SJCRH30 (cell line): ENCODE measurements around the gene ZNF532. TPM values are rescaled to one million over a fixed set of nuclear protein-coding genes. Genes with fewer than 3 reads are reported as not detected.
A peak's percentile ranks its signal among the peaks of the same experiment; 100 is the strongest.
"Not testable (repeated sequence)": the region's sequence is repeated elsewhere in the genome, so short reads cannot be mapped to it uniquely, and the experiment has no call there.

Experiments
- DNase-seq, 2 experiments: peaks; one replicate each; pipeline ENCODE4 v3.0.0-alpha.2; 2015 to 2020
- H3K27ac ChIP-seq: fragments of 250-450 bp; sonication (Bioruptor Pico); 2 replicates; pipeline ENCODE4 v1.5.1; 2020; ENCODE audit warnings: mild to moderate bottlenecking, moderate library complexity
- H3K27me3 ChIP-seq: fragments of 250-450 bp; sonication (Bioruptor Pico); 2 replicates; pipeline ENCODE4 v1.5.1; 2020; ENCODE audit warnings: mild to moderate bottlenecking, moderate library complexity
- H3K36me3 ChIP-seq: fragments of 250-450 bp; sonication (Bioruptor Pico); 2 replicates; pipeline ENCODE4 v1.5.1; 2020; ENCODE audit warnings: mild to moderate bottlenecking, moderate library complexity
- H3K4me1 ChIP-seq: fragments of 250-450 bp; sonication (Bioruptor Pico); 2 replicates; pipeline ENCODE4 v1.5.1; 2020; ENCODE audit warnings: mild to moderate bottlenecking, moderate library complexity
- H3K4me3 ChIP-seq: fragments of 250-450 bp; sonication (Bioruptor Pico); 2 replicates; pipeline ENCODE4 v1.5.1; 2020; ENCODE audit warnings: mild to moderate bottlenecking, moderate library complexity
- H3K9me3 ChIP-seq: fragments of 250-450 bp; sonication (Bioruptor Pico); replicated peaks from 2 replicates; pipeline ENCODE4 v1.5.1; 2020; ENCODE audit warnings: mild to moderate bottlenecking, moderate library complexity
- total RNA-seq: library from RNA; depleted of rRNA; stranded (reverse); fragments of >200 nt; shearing (Covaris generic); gene quantifications from 2 replicates; pipeline ENCODE4 v1.2.3, GENCODE V29; 2014

ZNF532 gene
- total RNA-seq, 1 experiment from 2014 or later = 27.7 TPM

- no peak overlapping the region for H3K4me3 ChIP-seq
- H3K9me3 ChIP-seq = no peaks in the 10 kb centered on the region
- H3K36me3 ChIP-seq = no peaks in the 10 kb centered on the region
- DNase-seq = peak; percentile 26 to 61
- H3K27me3 ChIP-seq = no peaks in the 10 kb centered on the region
- H3K27ac ChIP-seq = peak overlapping the region; percentile 61
- H3K4me1 ChIP-seq = peaks cover 10% of the 10 kb centered on the region
These were observed 148.4 kb downstream of the ZNF532 start for GRCh38 chr18:59012815-59013705.

- Histone ChIP-seq H3K27ac (peak overlapping the region; percentile 61), H3K9me3 (no peaks in the 10 kb centered on the region), H3K4me3 (no peak overlapping the region), H3K27me3 (no peaks in the 10 kb centered on the region), H3K36me3 (no peaks in the 10 kb centered on the region), H3K4me1 (peaks cover 10% of the 10 kb centered on the region)
- DNase-seq = no peak
These were observed 149.1 kb downstream of the ZNF532 start for GRCh38 chr18:59013744-59014143.

- Histone ChIP-seq H3K36me3 (no peaks in the 10 kb centered on the region), H3K27ac (no peak overlapping the region), H3K4me1 (peaks cover 10% of the 10 kb centered on the region), H3K4me3 (no peak overlapping the region), H3K27me3 (no peaks in the 10 kb centered on the region), H3K9me3 (no peaks in the 10 kb centered on the region)
- no peak for DNase-seq
These were observed 151.0 kb downstream of the ZNF532 start for GRCh38 chr18:59015531-59016152.

DNA sequence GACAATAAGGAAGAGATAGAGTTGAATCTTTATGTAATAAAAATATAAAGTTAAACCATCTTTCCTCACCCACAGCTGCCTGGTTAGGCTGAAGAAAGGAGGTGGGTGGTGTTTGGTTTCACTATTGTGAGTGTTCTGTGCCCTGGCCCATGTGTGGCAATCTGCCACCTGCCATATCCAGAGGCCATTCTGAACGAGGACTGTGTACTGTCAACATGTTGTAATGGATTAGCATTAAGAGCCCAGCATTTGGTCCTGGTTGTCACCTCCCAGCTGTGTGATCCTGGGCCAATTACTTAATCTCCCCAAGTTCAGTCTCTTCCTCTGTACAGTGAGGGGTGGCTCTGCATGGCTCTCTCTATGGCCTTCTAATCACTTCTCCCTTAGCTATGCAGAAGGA, 156.8 kb downstream of the ZNF532 start:
- Histone ChIP-seq H3K9me3 (no peaks in the 10 kb centered on the region), H3K27me3 (no peaks in the 10 kb centered on the region), H3K4me3 (no peak overlapping the region), H3K27ac (no peak overlapping the region), H3K36me3 (no peaks in the 10 kb centered on the region), H3K4me1 (peaks cover 4% of the 10 kb centered on the region; the same call in 1 of the 2 replicates)
- peak; percentile 30 to 63 for DNase-seq

GRCh38 chr18:59022167-59022945, 157.7 kb downstream of the ZNF532 start:
- Histone ChIP-seq H3K4me3 (no peak overlapping the region), H3K4me1 (peaks cover 4% of the 10 kb centered on the region; the same call in 1 of the 2 replicates)
- DNase-seq = no peak

DNA sequence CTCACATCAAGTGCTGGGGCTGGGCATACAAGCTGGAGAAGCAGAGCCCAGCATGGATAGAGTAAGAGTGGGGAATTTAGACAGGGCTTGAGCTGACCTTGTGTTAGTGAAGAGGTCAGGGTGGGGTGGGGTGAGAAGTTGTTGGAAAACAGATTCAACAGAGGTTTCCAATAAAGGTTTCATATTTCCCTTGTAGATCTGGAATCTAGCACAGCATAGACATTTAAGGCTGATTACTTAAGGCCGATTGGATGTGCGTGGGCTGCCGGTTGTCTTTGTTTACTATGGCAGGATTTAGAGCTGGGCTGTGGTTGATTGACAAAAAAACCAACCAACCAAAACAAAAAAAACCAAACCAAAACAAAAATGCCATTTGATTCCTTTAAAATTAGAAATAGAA, 160.2 kb downstream of the ZNF532 start:
- peaks cover 4% of the 10 kb centered on the region; the same call in 1 of the 2 replicates for H3K4me1 ChIP-seq
- no peaks in the 10 kb centered on the region for H3K9me3 ChIP-seq
- H3K36me3 ChIP-seq = no peaks in the 10 kb centered on the region
- no peaks in the 10 kb centered on the region for H3K27me3 ChIP-seq
- H3K4me3 ChIP-seq = no peak overlapping the region
- no peak for DNase-seq
- H3K27ac ChIP-seq = no peak overlapping the region

More at GRCh38 chr18:59022167-59022945, 157.7 kb downstream of the ZNF532 start:
- H3K27me3 ChIP-seq = no peaks in the 10 kb centered on the region
- H3K36me3 ChIP-seq = no peaks in the 10 kb centered on the region
- H3K27ac ChIP-seq = no peak overlapping the region
- no peaks in the 10 kb centered on the region for H3K9me3 ChIP-seq

GRCh38 chr18:59025532-59025931, 160.9 kb downstream of the ZNF532 start:
- DNase-seq, H3K27ac ChIP-seq, H3K4me1 ChIP-seq, H3K4me3 ChIP-seq, H3K36me3 ChIP-seq, H3K27me3 ChIP-seq, H3K9me3 ChIP-seq: not testable (repeated sequence)

GRCh38 chr18:59026364-59026763, 161.7 kb downstream of the ZNF532 start:
- no peak overlapping the region for H3K27ac ChIP-seq
- no peaks in the 10 kb centered on the region for H3K9me3 ChIP-seq
- no peak for DNase-seq
- H3K27me3 ChIP-seq = no peaks in the 10 kb centered on the region
- H3K36me3 ChIP-seq = no peaks in the 10 kb centered on the region
- H3K4me3 ChIP-seq = no peak overlapping the region
- H3K4me1 ChIP-seq = peaks cover 4% of the 10 kb centered on the region; the same call in 1 of the 2 replicates

DNA sequence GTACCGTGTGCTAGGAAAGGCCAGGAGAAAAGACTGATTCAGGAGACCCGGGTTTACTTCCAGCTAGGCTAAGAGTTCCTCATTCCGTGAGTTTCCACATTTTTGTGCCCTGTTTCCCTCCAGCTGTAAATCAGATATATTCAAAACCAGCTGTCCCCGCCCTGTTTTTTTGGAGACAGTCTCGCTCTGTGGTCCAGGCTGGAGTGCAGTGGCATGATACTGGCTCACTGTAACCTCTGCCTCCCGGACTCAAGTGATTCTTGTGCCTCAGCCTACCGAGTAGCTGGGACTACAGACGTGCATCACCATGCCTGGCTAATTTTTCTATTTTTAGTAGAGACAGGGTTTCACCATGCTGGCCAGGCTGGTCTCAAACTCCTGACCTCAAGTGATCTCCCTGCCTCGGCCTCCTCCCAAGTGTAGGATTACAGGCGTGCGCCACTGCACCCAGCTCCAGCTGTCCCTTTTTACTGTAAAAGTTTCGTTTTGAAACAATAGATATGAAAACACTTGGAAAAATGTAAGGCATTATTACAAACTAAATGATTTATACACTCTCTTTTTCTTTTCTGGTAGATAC, 162.2 kb downstream of the ZNF532 start:
- Histone ChIP-seq H3K27ac (no peak overlapping the region), H3K9me3 (no peaks in the 10 kb centered on the region), H3K4me1 (no peaks in the 10 kb centered on the region), H3K27me3 (no peaks in the 10 kb centered on the region), H3K36me3 (no peaks in the 10 kb centered on the region), H3K4me3 (no peak overlapping the region)
- no peak for DNase-seq

GRCh38 chr18:59029663-59030429, 165.2 kb downstream of the ZNF532 start:
- Histone ChIP-seq H3K27me3 (no peaks in the 10 kb centered on the region), H3K27ac (no peak overlapping the region), H3K36me3 (no peaks in the 10 kb centered on the region), H3K9me3 (no peaks in the 10 kb centered on the region), H3K4me1 (no peaks in the 10 kb centered on the region), H3K4me3 (peak overlapping the region; percentile 13; the same call in 1 of the 2 replicates)
- DNase-seq = peak in 1 of 2 experiments; percentile 23

DNA sequence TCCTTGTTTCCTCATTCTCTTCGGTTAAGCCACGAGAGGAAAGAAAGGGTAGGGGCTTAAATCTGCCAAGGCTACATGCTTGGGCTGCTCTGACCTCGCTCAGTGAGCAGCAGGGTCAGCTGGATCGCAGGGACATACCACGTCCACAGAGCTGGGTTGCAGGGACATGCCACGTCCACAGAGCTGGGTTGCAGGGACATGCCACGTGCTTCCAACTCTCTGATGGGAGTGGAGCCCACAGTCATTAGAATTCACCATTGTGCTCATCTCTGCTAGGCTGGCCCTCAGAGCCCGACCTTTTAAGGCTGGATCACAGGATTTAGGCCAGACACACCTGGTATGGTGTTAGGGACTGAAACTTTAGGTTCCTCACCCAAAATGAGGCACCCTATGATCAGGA, 167.6 kb downstream of the ZNF532 start:
- no peaks in the 10 kb centered on the region for H3K36me3 ChIP-seq
- no peaks in the 10 kb centered on the region for H3K4me1 ChIP-seq
- no peaks in the 10 kb centered on the region for H3K9me3 ChIP-seq
- H3K27ac ChIP-seq = no peak overlapping the region
- no peak overlapping the region for H3K4me3 ChIP-seq
- no peaks in the 10 kb centered on the region for H3K27me3 ChIP-seq
- no peak for DNase-seq

DNA sequence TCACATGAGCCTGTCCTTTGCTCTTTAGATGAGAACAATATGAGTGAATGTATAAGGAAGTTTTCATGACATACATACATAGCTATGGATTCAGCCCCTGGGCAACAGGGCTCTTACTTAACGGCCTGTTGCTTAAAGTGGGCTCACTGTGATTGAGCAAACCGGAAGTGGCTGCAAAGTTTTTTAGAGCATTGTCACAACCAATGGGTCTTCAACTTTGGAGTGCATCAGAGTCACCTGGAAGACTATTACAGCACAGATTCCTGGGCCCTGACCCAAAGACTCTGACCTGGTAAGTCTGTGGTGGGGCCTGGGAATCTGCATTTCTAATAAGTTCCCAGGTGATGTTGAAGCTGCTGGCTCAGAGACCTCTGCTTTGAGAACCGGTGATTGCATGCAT, 168.7 kb downstream of the ZNF532 start:
- H3K36me3 ChIP-seq = no peaks in the 10 kb centered on the region
- DNase-seq = no peak
- no peak overlapping the region for H3K27ac ChIP-seq
- H3K27me3 ChIP-seq = no peaks in the 10 kb centered on the region
- H3K4me1 ChIP-seq = no peaks in the 10 kb centered on the region
- no peak overlapping the region for H3K4me3 ChIP-seq
- no peaks in the 10 kb centered on the region for H3K9me3 ChIP-seq

- no peaks in the 10 kb centered on the region for H3K36me3 ChIP-seq
- no peaks in the 10 kb centered on the region for H3K4me1 ChIP-seq
- no peak overlapping the region for H3K4me3 ChIP-seq
- DNase-seq = no peak
- H3K27me3 ChIP-seq = no peaks in the 10 kb centered on the region
- no peak overlapping the region for H3K27ac ChIP-seq
- H3K9me3 ChIP-seq = no peaks in the 10 kb centered on the region
These were observed 169.3 kb downstream of the ZNF532 start for GRCh38 chr18:59033974-59034373.

DNA sequence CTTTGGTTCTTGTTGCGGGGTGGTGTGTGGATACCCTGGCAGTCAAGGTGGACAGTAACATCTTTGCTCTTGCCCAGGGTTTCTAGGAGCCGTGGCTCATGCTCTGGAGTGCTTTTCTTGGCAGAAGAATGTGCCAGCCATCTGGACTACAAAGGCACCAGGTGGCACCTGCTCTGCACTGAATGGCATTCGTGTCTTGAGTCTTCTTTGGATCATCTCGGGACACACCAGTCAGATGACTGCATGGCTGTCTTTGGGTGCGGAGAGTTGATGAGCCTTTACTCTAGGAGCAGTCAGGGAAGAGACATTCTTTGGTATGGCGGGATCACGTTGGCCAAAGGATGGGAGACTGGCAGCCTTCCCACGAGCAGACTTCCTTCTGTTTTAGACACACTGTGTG, 170.9 kb downstream of the ZNF532 start:
- no peaks in the 10 kb centered on the region for H3K27me3 ChIP-seq
- no peak overlapping the region for H3K4me3 ChIP-seq
- no peaks in the 10 kb centered on the region for H3K36me3 ChIP-seq
- no peak for DNase-seq
- no peaks in the 10 kb centered on the region for H3K4me1 ChIP-seq
- no peaks in the 10 kb centered on the region for H3K9me3 ChIP-seq
- no peak overlapping the region for H3K27ac ChIP-seq
